Activated T-cell treated with anti-CD3 and anti-CD28 coated beads, Interleukin-2, amount 50 U/mL, for 72 hours (primary cell): ENCODE measurements around the gene EDN2. TPM values are rescaled to one million over a fixed set of nuclear protein-coding genes. Genes with fewer than 3 reads are reported as not detected.

Experiments used
- ATAC-seq, 2 donors: fragments of 150-1000 bp; cut with Tn5 transposase; replicated peaks in 1 of 2; 2 replicates each; pipeline ENCODE4 v1.10.0; 2021; ENCODE audit warnings: moderate library complexity in 2 of 2, mild to moderate bottlenecking in 1 of 2
- DNase-seq, 2 donors: peaks; one replicate each; pipeline ENCODE4 v3.0.0; 2021 to 2022; ENCODE audit warnings: mixed read lengths in 1 of 2
- H3K27ac Mint-ChIP-seq: one replicate; pipeline ENCODE4 v1.8.0; 2022; ENCODE audit warnings: mild to moderate bottlenecking, moderate library complexity, mixed read lengths
- H3K27me3 Mint-ChIP-seq: one replicate; pipeline ENCODE4 v1.8.0; 2022; ENCODE audit warnings: low read depth, mixed read lengths
- H3K36me3 Mint-ChIP-seq, 2 donors: one replicate each; pipeline ENCODE4 v1.8.0; 2022; ENCODE audit warnings: mixed read lengths in 2 of 2, mild to moderate bottlenecking in 1 of 2; ENCODE audit not compliant: insufficient read depth in 2 of 2
- H3K4me1 Mint-ChIP-seq: one replicate; pipeline ENCODE4 v1.8.0; 2022; ENCODE audit warnings: low read depth, mixed read lengths
- H3K4me3 Mint-ChIP-seq, 2 donors: one replicate each; pipeline ENCODE4 v1.8.0; 2022; ENCODE audit warnings: mild to moderate bottlenecking in 2 of 2, mixed read lengths in 2 of 2, moderate library complexity in 2 of 2
- H3K9me3 Mint-ChIP-seq, 2 donors: one replicate each; pipeline ENCODE4 v1.8.0; 2022; ENCODE audit warnings: mixed read lengths in 2 of 2
- total RNA-seq, 2 donors: library from RNA; stranded (reverse); gene quantifications; one replicate each; pipeline ENCODE4 v1.2.3, GENCODE V29; 2022

The EDN2 gene
- total RNA-seq, 2 donors from 2014 or later = not detected

DNA sequence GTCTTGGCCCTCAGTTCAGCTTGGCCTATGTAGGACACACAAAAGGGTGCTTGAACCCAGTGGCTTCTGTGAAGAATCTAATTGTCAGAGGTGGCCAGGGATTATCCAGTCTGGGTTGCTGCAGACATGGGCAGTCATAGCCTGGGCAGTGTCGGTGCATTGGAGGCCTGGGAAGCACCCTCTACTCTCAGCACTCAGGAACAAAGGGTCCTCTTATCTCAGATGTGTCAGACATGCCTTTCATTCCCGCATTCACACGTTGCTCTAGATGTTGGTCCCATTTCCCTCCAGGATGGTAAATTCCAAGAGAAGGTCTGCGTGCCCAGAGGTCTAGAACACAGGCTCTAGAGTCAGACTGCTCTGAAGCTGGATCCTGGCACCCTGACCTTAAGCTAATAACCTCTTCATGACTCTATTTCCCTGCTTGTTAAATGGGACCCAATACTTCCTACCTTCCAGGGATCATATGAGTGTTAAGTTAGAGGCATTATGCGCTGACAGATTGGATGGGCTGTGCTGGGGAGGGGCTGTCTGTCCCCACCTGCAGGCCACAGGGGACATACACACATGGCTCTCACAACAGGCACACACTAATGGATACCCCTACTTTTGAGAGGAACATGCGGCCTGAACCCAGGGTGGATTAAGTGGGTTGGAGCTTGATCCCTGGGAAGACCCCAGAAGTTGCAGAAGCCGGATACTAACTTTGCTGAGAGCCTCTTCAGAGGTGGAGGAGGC is 16.5 kb upstream of the EDN2 start:
- Mint-ChIP-seq H3K4me3 (no peak overlapping the region), H3K36me3 (no peaks in the 10 kb centered on the region), H3K27ac (no peak overlapping the region), H3K4me1 (peaks cover 18% of the 10 kb centered on the region), H3K9me3 (no peaks in the 10 kb centered on the region), H3K27me3 (peaks cover 8% of the 10 kb centered on the region)
- ATAC-seq = no peak
- no peak for DNase-seq

DNA sequence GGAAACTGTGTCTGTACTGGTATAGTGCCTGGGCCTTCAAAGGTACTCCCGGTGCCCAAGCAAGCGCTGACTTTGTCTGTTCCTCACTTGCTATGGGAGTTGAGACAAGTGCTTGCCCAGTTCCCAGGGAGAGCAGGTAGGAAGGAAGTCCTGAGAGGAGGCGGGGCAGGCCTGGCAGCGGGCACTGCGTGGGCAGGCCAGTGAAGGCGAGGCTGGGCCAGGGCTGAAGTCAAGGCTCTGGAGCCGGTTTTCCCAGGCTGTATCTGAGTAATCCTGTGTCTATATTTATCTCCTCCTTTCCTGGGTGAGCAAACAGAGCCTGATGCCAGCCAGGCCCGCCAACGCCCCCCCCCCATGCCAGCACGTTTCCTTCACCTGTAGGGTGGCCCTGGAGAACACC is 15.9 kb upstream of the EDN2 start:
- Mint-ChIP-seq H3K27me3 (peaks cover 12% of the 10 kb centered on the region), H3K36me3 (no peaks in the 10 kb centered on the region), H3K9me3 (no peaks in the 10 kb centered on the region), H3K4me1 (peaks cover 23% of the 10 kb centered on the region), H3K4me3 (no peak overlapping the region), H3K27ac (no peak overlapping the region)
- DNase-seq (no peak), ATAC-seq (no peak)

DNA sequence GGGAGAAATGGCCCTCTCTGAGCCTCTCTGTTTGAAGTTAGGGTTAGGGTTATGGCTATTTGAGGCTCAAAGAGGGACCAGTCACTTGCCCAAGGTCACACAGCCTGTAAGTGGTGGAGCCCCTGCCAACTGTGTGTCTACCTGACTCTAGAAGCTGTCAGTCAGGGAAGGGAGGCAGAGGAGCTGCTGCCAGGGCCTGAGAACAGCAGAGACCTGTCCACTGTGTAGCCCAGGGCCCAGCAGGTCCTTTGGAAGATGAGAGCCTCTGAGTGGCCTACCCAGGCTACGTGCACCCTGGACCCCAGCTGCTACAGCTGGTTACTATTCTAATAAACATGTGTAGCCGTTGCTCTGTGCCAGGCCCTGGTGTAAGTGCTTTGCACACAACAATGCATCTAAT is 15.1 kb upstream of the EDN2 start:
- Mint-ChIP-seq H3K4me3 (no peak overlapping the region), H3K27me3 (peaks cover 13% of the 10 kb centered on the region), H3K27ac (no peak overlapping the region), H3K4me1 (peaks cover 18% of the 10 kb centered on the region), H3K9me3 (no peaks in the 10 kb centered on the region), H3K36me3 (no peaks in the 10 kb centered on the region)
- no peak for ATAC-seq
- DNase-seq = no peak

- ATAC-seq (no peak), DNase-seq (no peak)
- no peaks in the 10 kb centered on the region for H3K9me3 Mint-ChIP-seq
- no peak overlapping the region for H3K4me3 Mint-ChIP-seq
- peaks cover 13% of the 10 kb centered on the region for H3K27me3 Mint-ChIP-seq
- H3K27ac Mint-ChIP-seq = no peak overlapping the region
- peaks cover 13% of the 10 kb centered on the region for H3K4me1 Mint-ChIP-seq
- no peaks in the 10 kb centered on the region for H3K36me3 Mint-ChIP-seq
These were observed 14.3 kb upstream of the EDN2 start for GRCh38 chr1:41498804-41499203.

DNA sequence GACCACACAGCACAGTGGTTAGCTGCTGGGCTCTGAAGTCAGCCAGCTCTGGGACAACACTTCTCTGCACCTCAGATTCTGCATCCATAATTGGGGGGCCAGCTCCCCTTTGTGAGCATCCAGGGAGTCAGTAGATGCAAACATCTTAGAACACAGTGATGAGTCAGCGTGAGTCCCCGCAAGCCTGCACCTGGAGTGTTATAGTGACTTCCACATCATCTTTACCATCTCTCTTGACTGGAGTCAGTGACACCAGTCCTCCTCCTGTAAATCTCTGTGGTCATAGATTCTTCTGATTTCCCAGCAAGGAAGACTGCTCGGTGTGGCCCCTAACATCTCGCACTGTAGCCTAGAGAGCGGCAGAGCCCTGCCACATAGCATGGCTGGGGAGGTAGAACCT is 13.9 kb upstream of the EDN2 start:
- Mint-ChIP-seq H3K27ac (no peak overlapping the region), H3K9me3 (no peaks in the 10 kb centered on the region), H3K4me1 (peaks cover 13% of the 10 kb centered on the region), H3K27me3 (peaks cover 13% of the 10 kb centered on the region), H3K36me3 (no peaks in the 10 kb centered on the region), H3K4me3 (no peak overlapping the region)
- DNase-seq (no peak), ATAC-seq (no peak)

- Mint-ChIP-seq H3K27ac (no peak overlapping the region), H3K27me3 (peaks cover 13% of the 10 kb centered on the region), H3K36me3 (no peaks in the 10 kb centered on the region), H3K9me3 (no peaks in the 10 kb centered on the region), H3K4me3 (peak overlapping the region; percentile 18 to 57), H3K4me1 (peaks cover 13% of the 10 kb centered on the region)
- ATAC-seq = no peak
- DNase-seq = no peak
These were observed 13.1 kb upstream of the EDN2 start for GRCh38 chr1:41497461-41498030.

DNA sequence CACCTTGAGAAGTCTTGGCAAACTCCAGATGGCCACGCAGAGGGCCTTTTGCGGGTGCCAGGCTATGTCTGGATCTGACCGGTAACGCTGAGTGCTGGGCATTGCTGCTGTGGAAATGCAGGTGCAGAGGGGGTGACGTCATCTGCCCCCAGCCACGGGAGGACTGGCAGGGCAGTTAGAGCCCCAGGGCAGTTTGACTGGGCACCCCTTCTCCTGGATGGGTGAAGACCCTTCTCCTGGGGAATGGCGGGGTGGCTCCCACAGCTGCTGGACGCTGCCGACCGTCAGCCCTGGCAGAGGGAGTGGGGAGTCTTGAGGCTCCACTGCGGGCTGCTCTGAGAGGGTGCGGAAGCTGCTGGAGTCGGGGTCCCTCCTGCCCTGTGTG is 12.6 kb upstream of the EDN2 start:
- ATAC-seq = no peak
- Mint-ChIP-seq H3K27me3 (peaks cover 13% of the 10 kb centered on the region), H3K27ac (no peak overlapping the region), H3K9me3 (no peaks in the 10 kb centered on the region), H3K4me3 (peak overlapping the region in 1 of 2 donors; percentile 57), H3K4me1 (peaks cover 13% of the 10 kb centered on the region), H3K36me3 (no peaks in the 10 kb centered on the region)
- no peak for DNase-seq

DNA sequence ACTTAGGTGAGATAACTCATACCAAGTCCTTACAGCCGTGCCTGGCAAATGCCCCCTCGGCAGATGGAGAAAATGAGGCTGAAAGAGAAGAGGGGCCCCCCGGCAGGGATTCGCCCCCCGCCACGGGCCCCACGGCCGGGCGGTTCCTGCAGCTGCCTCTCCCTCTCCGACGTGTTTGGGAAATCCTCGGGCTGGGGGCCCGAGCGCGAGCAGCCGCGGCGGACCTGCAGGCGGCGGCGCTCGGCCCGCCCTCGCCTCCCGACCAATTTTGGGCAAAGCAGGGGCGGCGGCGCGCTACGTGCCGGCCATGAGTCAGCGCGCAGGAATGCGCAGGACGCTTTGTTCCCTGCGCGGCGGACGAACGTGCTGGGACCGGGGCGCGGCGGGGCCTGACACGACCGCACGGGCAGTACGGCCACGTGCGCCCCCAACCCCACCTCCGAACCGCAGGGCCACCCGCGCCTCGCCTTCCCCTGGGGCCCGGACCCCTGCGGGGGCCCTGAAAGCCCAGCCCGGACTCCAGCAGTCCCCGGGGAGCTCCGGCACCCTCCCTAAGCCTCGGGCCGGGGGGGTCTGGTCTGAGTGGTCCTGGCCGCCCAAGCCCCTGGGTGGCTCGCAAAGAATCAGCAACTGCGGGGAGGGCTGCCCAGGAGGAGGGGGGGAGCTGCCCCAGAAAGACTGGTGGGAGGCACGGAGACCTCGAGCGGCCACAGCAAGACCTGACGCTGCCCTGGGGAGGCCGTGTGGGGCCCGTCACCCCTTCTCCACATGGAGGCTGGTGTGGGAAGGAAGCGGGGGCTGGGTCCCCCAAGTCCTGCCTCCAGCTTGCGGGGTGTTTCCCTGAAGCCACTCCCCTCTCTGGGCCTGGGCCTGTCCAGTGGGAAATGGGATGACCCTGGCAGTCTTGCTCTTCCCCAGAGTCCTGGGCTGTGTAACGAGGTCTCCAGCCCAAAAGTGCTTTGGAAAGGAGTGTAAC is 11.9 kb upstream of the EDN2 start:
- Mint-ChIP-seq H3K27ac (no peak overlapping the region), H3K36me3 (no peaks in the 10 kb centered on the region), H3K9me3 (no peaks in the 10 kb centered on the region), H3K4me3 (peak overlapping the region; percentile 62 to 63), H3K4me1 (peaks cover 13% of the 10 kb centered on the region), H3K27me3 (peaks cover 13% of the 10 kb centered on the region)
- peak; percentile 60 to 75 for DNase-seq
- peak; percentile 73 to 74 for ATAC-seq

GRCh38 chr1:41495210-41495948 is 10.9 kb upstream of the EDN2 start:
- no peaks in the 10 kb centered on the region for H3K9me3 Mint-ChIP-seq
- peaks cover 13% of the 10 kb centered on the region for H3K4me1 Mint-ChIP-seq
- DNase-seq (peak in 1 of 2 donors; percentile 31), ATAC-seq (no peak)
- H3K4me3 Mint-ChIP-seq = peak overlapping the region; percentile 62 to 63
- H3K27ac Mint-ChIP-seq = no peak overlapping the region
- H3K27me3 Mint-ChIP-seq = peaks cover 13% of the 10 kb centered on the region
- no peaks in the 10 kb centered on the region for H3K36me3 Mint-ChIP-seq

DNA sequence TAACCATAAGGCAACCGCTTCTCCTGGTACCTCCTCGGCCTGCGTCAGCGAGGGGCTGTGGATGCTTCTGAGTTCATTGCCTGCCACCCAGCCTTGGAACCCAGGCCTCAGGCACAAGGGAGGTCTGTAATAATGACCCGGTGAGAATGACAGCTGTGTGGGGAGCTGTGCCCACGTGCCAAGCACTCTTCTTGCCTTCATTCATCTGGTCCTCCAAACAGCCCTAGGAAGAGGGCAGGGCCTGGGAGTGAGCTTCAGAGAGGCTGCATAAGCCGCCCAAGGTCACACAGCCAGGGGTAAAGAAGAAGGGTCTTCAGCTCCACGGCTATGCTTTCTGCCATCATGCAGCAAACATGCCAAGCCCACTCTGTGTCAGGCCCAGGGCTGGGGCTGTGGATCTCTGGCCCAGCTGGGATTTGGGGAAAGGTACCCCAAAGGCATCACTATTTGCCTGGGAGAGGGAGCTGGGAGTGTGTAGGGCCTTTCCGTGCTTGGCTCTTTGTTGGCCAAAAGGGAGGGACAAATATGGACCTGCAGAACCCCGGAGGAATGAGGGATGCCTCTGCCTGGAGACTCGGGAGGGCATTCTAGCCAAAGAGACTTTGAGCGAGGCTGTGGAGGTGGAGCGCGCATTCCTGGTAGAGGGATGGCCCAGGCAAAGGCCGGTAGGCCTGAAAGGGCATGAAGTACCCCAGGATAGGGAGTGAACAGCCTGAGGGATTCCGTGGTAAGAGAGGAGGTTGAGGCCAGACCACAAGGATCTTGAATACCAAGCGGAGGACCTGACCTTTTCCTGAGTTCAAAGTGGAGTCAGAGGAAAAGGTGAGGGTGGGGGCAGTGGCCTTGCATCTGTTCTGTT is 10.1 kb upstream of the EDN2 start:
- no peak overlapping the region for H3K27ac Mint-ChIP-seq

GRCh38 chr1:41493626-41494350 is 9.3 kb upstream of the EDN2 start:
- Mint-ChIP-seq H3K4me3 (no peak overlapping the region), H3K4me1 (peaks cover 13% of the 10 kb centered on the region)

More for the DNA sequence above, 10.1 kb upstream of the EDN2 start:
- H3K9me3 Mint-ChIP-seq = peaks cover 0 to 2% of the 10 kb centered on the region in 2 donors
- no peak for DNase-seq
- peaks cover 13% of the 10 kb centered on the region for H3K4me1 Mint-ChIP-seq
- H3K36me3 Mint-ChIP-seq = no peaks in the 10 kb centered on the region
- H3K27me3 Mint-ChIP-seq = peaks cover 19% of the 10 kb centered on the region
- H3K4me3 Mint-ChIP-seq = peak overlapping the region in 1 of 2 donors; percentile 23
- no peak for ATAC-seq

More at GRCh38 chr1:41493626-41494350, 9.3 kb upstream of the EDN2 start:
- Mint-ChIP-seq H3K27me3 (peaks cover 24% of the 10 kb centered on the region), H3K36me3 (no peaks in the 10 kb centered on the region), H3K27ac (no peak overlapping the region), H3K9me3 (peaks cover 0 to 2% of the 10 kb centered on the region in 2 donors)
- DNase-seq (no peak), ATAC-seq (no peak)
